ENCODE results near the gene PIK3CD.

PIK3CD gene

GRCh38 chr1:9720785-9721605 is 69.5 kb downstream of the PIK3CD start:
- no peak for DNase-seq

DNA sequence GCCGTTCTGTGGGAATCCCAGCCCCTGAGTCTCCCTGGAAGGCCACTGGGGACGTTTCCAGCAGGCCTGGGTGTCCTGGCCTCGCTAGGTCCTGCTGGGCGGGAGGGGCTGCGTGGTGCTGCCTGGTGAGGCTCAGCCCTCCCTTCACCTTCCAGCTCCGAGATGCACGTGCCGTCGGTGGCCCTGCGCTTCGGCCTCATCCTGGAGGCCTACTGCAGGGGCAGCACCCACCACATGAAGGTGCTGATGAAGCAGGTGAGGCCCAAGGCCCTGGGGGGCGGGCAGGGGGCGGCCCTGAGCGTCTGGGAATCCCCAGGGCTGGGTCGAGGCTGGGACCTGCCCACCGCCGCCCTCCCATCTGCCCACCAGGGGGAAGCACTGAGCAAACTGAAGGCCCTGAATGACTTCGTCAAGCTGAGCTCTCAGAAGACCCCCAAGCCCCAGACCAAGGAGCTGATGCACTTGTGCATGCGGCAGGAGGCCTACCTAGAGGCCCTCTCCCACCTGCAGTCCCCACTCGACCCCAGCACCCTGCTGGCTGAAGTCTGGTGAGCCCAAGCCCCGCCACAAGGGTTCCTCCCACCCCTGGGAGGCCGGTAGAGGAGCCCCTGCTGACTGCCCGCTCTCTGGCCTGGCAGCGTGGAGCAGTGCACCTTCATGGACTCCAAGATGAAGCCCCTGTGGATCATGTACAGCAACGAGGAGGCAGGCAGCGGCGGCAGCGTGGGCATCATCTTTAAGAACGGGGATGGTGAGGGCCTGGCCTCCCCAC is 70.3 kb downstream of the PIK3CD start:
- peak; percentile 85 for DNase-seq

GRCh38 chr1:9722378-9722749 is 70.8 kb downstream of the PIK3CD start:
- no peak for DNase-seq

- no peak for DNase-seq
These were observed 71.7 kb downstream of the PIK3CD start for GRCh38 chr1:9723068-9723805.

DNA sequence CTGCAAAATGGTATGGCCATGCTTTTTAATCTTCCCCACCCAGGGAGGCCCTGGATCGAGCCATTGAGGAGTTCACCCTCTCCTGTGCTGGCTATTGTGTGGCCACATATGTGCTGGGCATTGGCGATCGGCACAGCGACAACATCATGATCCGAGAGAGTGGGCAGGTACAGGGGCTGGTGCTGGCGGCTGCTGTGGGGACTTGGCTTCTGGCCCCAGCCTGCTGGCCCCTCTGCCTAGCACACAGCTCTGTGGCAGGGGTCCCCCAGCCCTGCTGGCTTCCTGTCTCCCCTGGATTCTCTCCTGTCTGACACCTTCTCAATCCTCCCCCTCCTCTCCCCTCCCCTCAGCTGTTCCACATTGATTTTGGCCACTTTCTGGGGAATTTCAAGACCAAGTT is 72.4 kb downstream of the PIK3CD start:
- no peak for DNase-seq

DNA sequence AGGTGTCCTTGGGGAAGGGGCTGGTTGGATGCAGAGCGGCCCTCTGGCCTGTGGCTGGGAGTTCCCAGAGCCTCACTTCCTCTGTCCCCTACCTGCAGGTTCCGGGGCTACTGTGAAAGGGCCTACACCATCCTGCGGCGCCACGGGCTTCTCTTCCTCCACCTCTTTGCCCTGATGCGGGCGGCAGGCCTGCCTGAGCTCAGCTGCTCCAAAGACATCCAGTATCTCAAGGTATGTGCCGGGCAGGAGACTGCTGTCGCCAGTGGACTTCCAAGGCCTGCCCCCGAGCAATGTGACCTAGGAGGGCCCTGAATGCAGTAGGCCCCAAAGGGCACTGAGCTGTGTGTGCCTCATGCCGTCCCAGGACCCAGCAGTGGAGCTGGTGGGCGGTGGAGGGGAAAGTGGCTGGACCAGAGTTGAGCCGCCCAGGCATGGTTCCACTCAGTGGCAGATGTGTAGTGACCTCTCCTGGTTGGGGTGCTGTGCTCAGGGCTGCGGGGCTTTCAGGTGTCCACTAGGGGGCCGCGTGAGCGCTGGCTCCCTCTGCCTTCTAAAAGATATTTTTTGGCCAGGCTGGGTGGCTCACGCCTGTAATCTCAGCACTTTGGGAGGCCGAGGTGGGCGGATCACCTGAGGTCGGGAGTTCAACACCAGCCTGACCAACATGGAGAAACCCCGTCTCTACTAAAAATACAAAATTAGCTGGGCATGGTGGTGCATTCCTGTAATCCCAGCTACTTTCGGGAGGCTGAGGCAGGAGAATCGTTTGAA is 73.4 kb downstream of the PIK3CD start:
- peak; percentile 75 for DNase-seq

- DNase-seq = no peak
These were observed 74.9 kb downstream of the PIK3CD start for GRCh38 chr1:9726406-9726805.

DNA sequence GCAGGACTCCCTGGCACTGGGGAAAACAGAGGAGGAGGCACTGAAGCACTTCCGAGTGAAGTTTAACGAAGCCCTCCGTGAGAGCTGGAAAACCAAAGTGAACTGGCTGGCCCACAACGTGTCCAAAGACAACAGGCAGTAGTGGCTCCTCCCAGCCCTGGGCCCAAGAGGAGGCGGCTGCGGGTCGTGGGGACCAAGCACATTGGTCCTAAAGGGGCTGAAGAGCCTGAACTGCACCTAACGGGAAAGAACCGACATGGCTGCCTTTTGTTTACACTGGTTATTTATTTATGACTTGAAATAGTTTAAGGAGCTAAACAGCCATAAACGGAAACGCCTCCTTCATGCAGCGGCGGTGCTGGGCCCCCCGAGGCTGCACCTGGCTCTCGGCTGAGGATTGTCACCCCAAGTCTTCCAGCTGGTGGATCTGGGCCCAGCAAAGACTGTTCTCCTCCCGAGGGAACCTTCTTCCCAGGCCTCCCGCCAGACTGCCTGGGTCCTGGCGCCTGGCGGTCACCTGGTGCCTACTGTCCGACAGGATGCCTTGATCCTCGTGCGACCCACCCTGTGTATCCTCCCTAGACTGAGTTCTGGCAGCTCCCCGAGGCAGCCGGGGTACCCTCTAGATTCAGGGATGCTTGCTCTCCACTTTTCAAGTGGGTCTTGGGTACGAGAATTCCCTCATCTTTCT is 75.5 kb downstream of the PIK3CD start:
- DNase-seq = no peak

DNA sequence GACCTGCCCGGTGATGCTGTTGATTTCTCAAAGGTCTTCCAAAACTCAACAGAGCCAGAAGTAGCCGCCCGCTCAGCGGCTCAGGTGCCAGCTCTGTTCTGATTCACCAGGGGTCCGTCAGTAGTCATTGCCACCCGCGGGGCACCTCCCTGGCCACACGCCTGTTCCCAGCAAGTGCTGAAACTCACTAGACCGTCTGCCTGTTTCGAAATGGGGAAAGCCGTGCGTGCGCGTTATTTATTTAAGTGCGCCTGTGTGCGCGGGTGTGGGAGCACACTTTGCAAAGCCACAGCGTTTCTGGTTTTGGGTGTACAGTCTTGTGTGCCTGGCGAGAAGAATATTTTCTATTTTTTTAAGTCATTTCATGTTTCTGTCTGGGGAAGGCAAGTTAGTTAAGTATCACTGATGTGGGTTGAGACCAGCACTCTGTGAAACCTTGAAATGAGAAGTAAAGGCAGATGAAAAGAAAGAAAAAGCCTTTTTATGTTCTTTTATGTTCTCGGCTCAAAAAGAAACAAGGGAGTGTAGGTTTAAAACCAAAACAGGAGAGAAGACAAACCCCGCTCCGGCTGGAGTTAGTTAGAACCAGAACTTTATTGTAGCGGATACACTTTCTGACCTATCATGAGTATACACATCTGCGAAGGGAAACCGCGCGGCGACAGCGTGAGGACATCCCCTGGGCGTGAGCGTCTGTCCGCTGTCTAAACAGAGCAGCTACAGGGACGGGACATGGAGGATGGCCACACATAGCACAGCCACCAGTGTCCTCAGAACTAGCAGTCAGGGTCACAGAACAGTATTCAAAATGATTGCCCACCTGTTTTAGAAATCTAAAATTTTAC is 77.1 kb downstream of the PIK3CD start:
- DNase-seq = peak; percentile 58

GRCh38 chr1:9729523-9729922 is 78.0 kb downstream of the PIK3CD start:
- DNase-seq = no peak

- DNase-seq = no peak
These were observed 78.8 kb downstream of the PIK3CD start for GRCh38 chr1:9730096-9730901.

GRCh38 chr1:9731051-9731537 is 79.6 kb downstream of the PIK3CD start:
- DNase-seq = no peak

DNA sequence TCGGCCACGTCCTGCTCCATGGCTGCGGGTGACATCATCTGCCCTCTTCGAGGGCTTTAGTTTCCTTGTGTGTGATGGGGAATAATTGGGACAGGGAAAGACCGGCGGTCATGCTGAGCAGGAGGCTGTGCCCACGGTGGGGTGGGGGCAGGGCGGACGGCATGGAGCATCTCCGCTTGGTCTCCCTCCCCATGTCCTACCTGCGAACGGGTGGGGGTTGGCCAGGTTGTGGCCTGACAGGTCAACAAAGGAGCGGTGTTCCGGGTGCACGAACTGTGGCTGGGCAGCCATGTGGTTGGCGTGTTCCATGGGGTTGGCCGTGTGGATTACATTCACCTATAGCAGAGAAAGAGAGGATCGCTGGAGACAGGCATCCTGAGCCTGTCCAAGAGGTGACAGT is 80.0 kb downstream of the PIK3CD start:
- no peak for DNase-seq

GRCh38 chr1:9732123-9732971 is 80.8 kb downstream of the PIK3CD start:
- no peak for DNase-seq

GRCh38 chr1:9733160-9733789 is 81.7 kb downstream of the PIK3CD start:
- DNase-seq = no peak

- no peak for DNase-seq
These were observed 84.3 kb downstream of the PIK3CD start for GRCh38 chr1:9735800-9736199.

DNA sequence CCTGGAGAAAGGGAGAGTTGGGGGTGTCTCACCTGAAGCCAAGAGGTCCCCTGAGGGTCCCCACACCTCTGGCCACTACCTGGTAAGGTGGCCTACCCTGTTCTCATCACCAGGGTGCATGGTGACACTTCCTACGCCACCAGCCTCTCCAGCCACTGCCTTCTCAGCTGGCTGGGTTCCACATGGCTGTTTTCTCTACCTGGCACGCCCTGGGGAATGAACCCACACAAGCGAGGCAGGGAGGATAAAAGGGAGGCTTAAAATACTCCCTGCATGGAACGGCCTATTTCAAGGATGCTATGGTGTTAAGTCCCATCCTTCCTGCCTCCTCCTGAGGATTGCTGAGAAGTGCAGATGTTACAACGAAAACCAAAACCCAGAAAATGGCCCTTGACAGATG is 84.7 kb downstream of the PIK3CD start:
- no peak for DNase-seq

DNA sequence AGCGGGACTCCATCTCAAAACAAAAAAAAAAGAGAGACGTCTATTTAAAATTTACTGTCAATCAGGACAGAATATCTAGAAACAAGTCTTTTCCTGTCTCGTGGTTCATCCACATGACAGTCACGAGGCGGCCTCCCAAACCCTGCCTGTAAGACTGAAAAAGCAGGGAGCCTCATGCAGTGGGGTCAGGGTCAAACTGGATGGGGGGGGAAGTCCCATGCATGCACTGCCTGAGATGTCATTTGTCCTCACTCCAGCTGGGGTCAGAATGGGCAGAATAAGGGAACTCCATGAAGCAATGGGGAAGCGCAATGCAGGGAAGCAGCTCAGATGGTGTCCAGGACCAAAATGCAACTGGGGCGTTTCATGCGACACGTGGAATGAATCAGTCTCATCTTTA is 85.5 kb downstream of the PIK3CD start:
- no peak for DNase-seq

DNA sequence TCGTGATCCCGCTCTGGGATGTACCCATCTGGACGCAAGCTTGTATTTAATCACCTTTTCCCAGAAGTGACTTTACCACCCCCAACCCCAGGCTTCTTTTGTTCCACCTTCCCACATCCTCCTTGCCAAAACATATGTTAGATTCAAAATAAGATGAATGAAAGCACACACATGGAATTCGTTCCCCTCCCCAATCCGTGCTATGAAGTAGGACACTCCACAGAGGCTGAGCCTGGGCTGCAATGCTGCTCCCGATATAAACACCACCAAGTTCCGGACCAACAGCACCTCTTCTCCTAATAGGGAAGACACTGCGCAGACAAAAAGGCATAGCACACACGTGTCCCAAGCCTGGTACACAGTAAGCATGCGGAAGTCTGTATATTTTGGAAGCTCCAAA is 86.1 kb downstream of the PIK3CD start:
- DNase-seq = no peak
